H1 (cell line): ENCODE measurements around the gene IQGAP3. TPM values are rescaled to one million over a fixed set of nuclear protein-coding genes. Genes with fewer than 3 reads are reported as not detected.

ENCODE experiments used
- CTCF ChIA-PET: fragments of 300-600 bp; sonication (Branson Sonifier 250); formaldehyde crosslinking; loops from one replicate; lab custom pipeline; 2021; ENCODE audit not compliant: partially characterized antibody; lab: Charles Lee
- POLR2A ChIA-PET: fragments of 300-600 bp; sonication (Branson Sonifier 250); formaldehyde crosslinking; loops from one replicate; lab custom pipeline; 2021; ENCODE audit warnings: inconsistent platforms; ENCODE audit not compliant: partially characterized antibody; lab: Charles Lee
- DNase-seq, 2 experiments: peaks; one replicate each; pipeline versions ENCODE4 v3.0.0 to v3.0.0-alpha.2; 2010 to 2022; ENCODE audit warnings: low spot score in 2 of 2, low read depth in 1 of 2, mixed read lengths in 1 of 2
- FAIRE-seq: peaks from 2 replicates; lab custom pipeline; 2011; peaks lifted over from hg19 to GRCh38; lab: Jason Lieb, UNC
- H2AFZ ChIP-seq: 2 replicates; pipeline ENCODE4 v1.8.1; 2012; ENCODE audit warnings: low read length, inconsistent platforms
- H2AK5ac ChIP-seq: 2 replicates; pipeline ENCODE4 v1.6.1; 2013; ENCODE audit warnings: low read depth, low read length
- H2BK120ac ChIP-seq: replicated peaks from 2 replicates; pipeline ENCODE3; 2013; ENCODE audit warnings: low read depth, low read length, inconsistent platforms
- H2BK12ac ChIP-seq: 2 replicates; pipeline ENCODE4 v1.6.1; 2013; ENCODE audit warnings: low read depth, low read length
- H2BK15ac ChIP-seq: 2 replicates; pipeline ENCODE4 v1.6.1; 2013; ENCODE audit warnings: low read length
- H2BK20ac ChIP-seq: 2 replicates; pipeline ENCODE4 v1.6.1; 2013; ENCODE audit warnings: low read length
- H2BK5ac ChIP-seq: 2 replicates; pipeline ENCODE4 v1.6.1; 2013; ENCODE audit warnings: low read depth, low read length
- H3K14ac ChIP-seq: 2 replicates; pipeline ENCODE4 v1.6.1; 2013; ENCODE audit warnings: inconsistent platforms; ENCODE audit not compliant: insufficient read length
- H3K18ac ChIP-seq: 2 replicates; pipeline ENCODE4 v1.6.1; 2013; ENCODE audit warnings: low read length; ENCODE audit errors: extremely low read depth
- H3K23ac ChIP-seq: 2 replicates; pipeline ENCODE4 v1.6.1; 2013; ENCODE audit warnings: inconsistent platforms; ENCODE audit not compliant: insufficient read length
- H3K23me2 ChIP-seq: 2 replicates; pipeline ENCODE4 v1.6.1; 2013; ENCODE audit warnings: low read depth, low read length
- H3K27ac ChIP-seq: 2 replicates; pipeline ENCODE4 v1.6.1; 2011; ENCODE audit warnings: low read depth, low read length, inconsistent platforms
- H3K27me3 ChIP-seq, 4 experiments: replicated peaks in 1 of 4; 1 replicate in 1 of 4; 2 replicates in 3 of 4; pipeline versions ENCODE4 v1.6.1 to v1.8.1; 2011 to 2013; ENCODE audit warnings: low read length in 3 of 4, mild to moderate bottlenecking in 3 of 4, inconsistent platforms in 2 of 4, mixed read lengths in 2 of 4, moderate library complexity in 1 of 4; ENCODE audit not compliant: control insufficient read depth in 3 of 4, insufficient read depth in 3 of 4; ENCODE audit errors: extremely low read depth in 1 of 4
- H3K36me3 ChIP-seq, 4 experiments: 2 replicates each; pipeline versions ENCODE4 v1.6.1 to v1.8.1; 2011 to 2013; ENCODE audit warnings: mild to moderate bottlenecking in 4 of 4, low read length in 3 of 4, moderate library complexity in 2 of 4, control low read depth in 1 of 4, inconsistent platforms in 1 of 4; ENCODE audit not compliant: insufficient read depth in 4 of 4, control insufficient read depth in 2 of 4
- H3K4ac ChIP-seq: replicated peaks from 2 replicates; pipeline ENCODE3; 2013; ENCODE audit warnings: low read length, low read depth, mixed read lengths, inconsistent platforms; ENCODE audit not compliant: insufficient read length
- H3K4me1 ChIP-seq, 4 experiments: replicated peaks in 1 of 4; 1 replicate in 1 of 4; 2 replicates in 3 of 4; pipeline versions ENCODE4 v1.6.1 to v1.8.1; 2011 to 2013; ENCODE audit warnings: low read length in 3 of 4, inconsistent platforms in 2 of 4, mixed read lengths in 1 of 4; ENCODE audit not compliant: insufficient read depth in 4 of 4, control insufficient read depth in 3 of 4
- H3K4me2 ChIP-seq, 2 experiments: 2 replicates each; pipeline versions ENCODE4 v1.6.1 to v1.8.1; 2011 to 2013; ENCODE audit warnings: low read depth in 2 of 2, low read length in 2 of 2, control low read depth in 1 of 2, inconsistent platforms in 1 of 2, mild to moderate bottlenecking in 1 of 2; ENCODE audit not compliant: insufficient read depth in 1 of 2
- H3K4me3 ChIP-seq, 4 experiments: fragments of 200-600, 300-600 bp in 1 of 4; sonication (generic), shearing (Covaris generic), sonication (Bioruptor Twin) in 1 of 4; 2 replicates each; pipeline versions ENCODE4 v1.5.1 to v1.8.1; 2011 to 2016; ENCODE audit warnings: low read length in 4 of 4, low read depth in 3 of 4, control low read depth in 2 of 4, inconsistent platforms in 2 of 4, mild to moderate bottlenecking in 2 of 4, mixed read lengths in 1 of 4, moderate library complexity in 1 of 4; ENCODE audit not compliant: insufficient read depth in 2 of 4; ENCODE audit errors: extremely low read depth in 1 of 4
- H3K56ac ChIP-seq: replicated peaks from 2 replicates; pipeline ENCODE3; 2013; ENCODE audit warnings: low read depth, mild to moderate bottlenecking, mixed read lengths, low read length, inconsistent platforms; ENCODE audit not compliant: insufficient read length
- H3K79me1 ChIP-seq: 2 replicates; pipeline ENCODE4 v1.6.1; 2013; ENCODE audit warnings: low read depth, low read length, control low read depth
- H3K79me2 ChIP-seq, 2 experiments: 2 replicates each; pipeline versions ENCODE4 v1.6.1 to v1.8.1; 2012 to 2013; ENCODE audit warnings: low read length in 2 of 2, mild to moderate bottlenecking in 2 of 2, inconsistent platforms in 1 of 2; ENCODE audit not compliant: insufficient read depth in 2 of 2, control insufficient read depth in 1 of 2
- H3K9ac ChIP-seq, 4 experiments: replicated peaks in 1 of 4; 1 replicate in 1 of 4; 2 replicates in 3 of 4; pipeline versions ENCODE4 v1.6.1 to v1.8.1; 2011 to 2013; ENCODE audit warnings: low read depth in 3 of 4, low read length in 3 of 4, control low read depth in 2 of 4, mild to moderate bottlenecking in 2 of 4, moderate library complexity in 2 of 4, inconsistent platforms in 1 of 4; ENCODE audit errors: extremely low read depth in 1 of 4
- H3K9me3 ChIP-seq, 2 experiments: 2 replicates each; pipeline versions ENCODE4 v1.6.1 to v1.8.1; 2012 to 2013; ENCODE audit warnings: mild to moderate bottlenecking in 2 of 2, moderate library complexity in 2 of 2, control low read depth in 1 of 2, inconsistent platforms in 1 of 2, low read depth in 1 of 2, low read length in 1 of 2, mixed read lengths in 1 of 2; ENCODE audit not compliant: insufficient read depth in 2 of 2
- H4K20me1 ChIP-seq, 2 experiments: replicated peaks in 1 of 2; 2 replicates each; pipeline versions ENCODE3 to v1.8.1; 2011 to 2013; ENCODE audit warnings: inconsistent platforms in 2 of 2, low read length in 2 of 2, mild to moderate bottlenecking in 1 of 2; ENCODE audit not compliant: insufficient read depth in 2 of 2, control insufficient read depth in 1 of 2
- H4K5ac ChIP-seq: 2 replicates; pipeline ENCODE4 v1.6.1; 2013; ENCODE audit warnings: low read length, low read depth, mixed read lengths, inconsistent platforms; ENCODE audit not compliant: insufficient read length
- H4K8ac ChIP-seq: 2 replicates; pipeline ENCODE4 v1.8.0; 2013; ENCODE audit warnings: mild to moderate bottlenecking, moderate library complexity, low read length, inconsistent platforms; ENCODE audit not compliant: insufficient read depth; ENCODE audit errors: extremely low read depth
- H4K91ac ChIP-seq: replicated peaks from 2 replicates; pipeline ENCODE3; 2013; ENCODE audit warnings: low read length, mixed read lengths, inconsistent platforms; ENCODE audit not compliant: insufficient read length
- CHD1 ChIP-seq: IDR thresholded peaks from 2 replicates; pipeline ENCODE4 v1.6.1; 2012; ENCODE audit warnings: low read depth, low read length, improper control_type of control experiment
- CTBP2 ChIP-seq: IDR thresholded peaks from 2 replicates; pipeline ENCODE4 v1.7.0; 2011; ENCODE audit warnings: borderline replicate concordance, mild to moderate bottlenecking, moderate library complexity, mixed read lengths, low read length; ENCODE audit not compliant: insufficient read depth, insufficient read length
- EGR1 ChIP-seq: IDR thresholded peaks from 2 replicates; pipeline ENCODE4 v1.6.1; 2011; ENCODE audit warnings: low read depth, low read length, borderline replicate concordance
- RNF2 ChIP-seq: fragments of 200-900, 300-1000 bp; sonication (generic); IDR thresholded peaks from 2 replicates; pipeline ENCODE4 v1.7.1; 2016; ENCODE audit warnings: borderline replicate concordance, low read depth, mild to moderate bottlenecking, antibody characterized with exemption, low read length; ENCODE audit not compliant: poor library complexity, severe bottlenecking; ENCODE audit errors: missing control alignments
- SAP30 ChIP-seq: fragments of 300-600 bp; sonication (generic); IDR thresholded peaks from 2 replicates; pipeline ENCODE4 v1.7.1; 2012; ENCODE audit warnings: low read length, moderate library complexity, mild to moderate bottlenecking, inconsistent platforms; ENCODE audit not compliant: insufficient read depth, insufficient replicate concordance
- SP2 ChIP-seq: IDR thresholded peaks from 2 replicates; pipeline ENCODE4 v1.6.1; 2012; ENCODE audit warnings: mild to moderate bottlenecking, low read length, inconsistent platforms
- WGBS, 2 experiments: shearing (Covaris generic) in 1 of 2; methylation state at CpG; one replicate each; pipeline versions ENCODE4 v1.1.6 to v1.1.7; 2013 to 2015; ENCODE audit warnings: low lambda C conversion rate in 2 of 2, mixed read lengths in 2 of 2, inconsistent platforms in 1 of 2, low coverage in 1 of 2, missing lambda C conversion rate in 1 of 2; ENCODE audit not compliant: insufficient replicate concordance in 2 of 2, insufficient coverage in 1 of 2, insufficient read length in 1 of 2; ENCODE audit errors: extremely low coverage in 1 of 2, missing lambda C conversion rate in 1 of 2; 5-methylcytosine and 5-hydroxymethylcytosine counted together
- polyA plus RNA-seq, 7 experiments: library from polyadenylated mRNA; depleted of rRNA in 3 of 7; stranded (reverse) in 5 of 7; unstranded in 2 of 7; fragments of >200 nt in 5 of 7; fragments of 200-250 nt in 2 of 7; gene quantifications; 1 replicate in 5 of 7; 2 replicates in 1 of 7; 4 replicates in 1 of 7; pipeline versions ENCODE4 v1.2.1 to v1.2.3, GENCODE V29; 2011 to 2013; ENCODE audit warnings: missing spikeins in 2 of 7, mixed read lengths in 2 of 7
- total RNA-seq: library from RNA; stranded (reverse); fragmentation: NEBNext Ultra II Directional; extraction: Animal tissue kit (Norgen Biotek cat#: 25700); gene quantifications from 2 replicates; pipeline ENCODE4 v1.2.1, GENCODE V29; 2021

IQGAP3 gene
- total and polyA plus RNA-seq, 2 of the 8 experiments (the other 6 are each of a cell fraction or from before 2014, with no cell fraction given) = 14.6 to 22.3 TPM

DNA sequence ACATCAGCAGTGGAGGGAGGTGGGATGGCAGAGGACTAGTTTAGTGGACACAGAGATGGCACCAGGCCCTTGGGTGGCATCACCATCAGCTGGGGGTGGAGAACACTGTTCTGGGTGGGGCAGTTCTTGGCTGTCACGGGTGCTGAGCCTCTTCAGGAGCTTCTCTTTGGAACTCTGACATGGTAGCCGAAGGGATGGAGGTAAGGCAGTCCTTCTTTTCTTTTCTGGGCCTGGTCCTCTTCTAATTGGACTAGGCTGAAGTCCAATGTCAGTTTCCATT, 63.5 kb downstream of the IQGAP3 start:
- WGBS, 2 experiments = 86% methylated on average over 2 of the region's 2 CpGs; no CpG with 5 or more reads in 1 of the 2 experiments
- no peak overlapping the region for H3K4me2 ChIP-seq
- ChIA-PET CTCF (interaction anchor here (0.5 to 3.9 kb wide), 12 partner anchors 8 to 68 kb away, joined by 3 to 20 read pairs (median 4); no protein-coding TSS in a partner anchor), POLR2A (interaction anchor here (1.3 to 1.9 kb wide), 3 partner anchors 9 to 20 kb away, joined by 4 to 10 read pairs (median 5); no protein-coding TSS in a partner anchor)
- FAIRE-seq (no peak), DNase-seq (no peak)
- no peaks in the 10 kb centered on the region for H3K79me2 ChIP-seq
- H3K14ac ChIP-seq = no peak overlapping the region
- H4K8ac ChIP-seq = no peak overlapping the region
- peaks cover 3% of the 10 kb centered on the region; the same call in 1 of the 2 replicates for H3K23me2 ChIP-seq
- no peaks in the 10 kb centered on the region for H4K20me1 ChIP-seq
- TF ChIP-seq EGR1 (no peak), CTBP2 (no peak), RNF2 (no peak), SAP30 (no peak), SP2 (no peak), CHD1 (no peak)
- H2BK120ac ChIP-seq = no peak overlapping the region
- H3K56ac ChIP-seq = no peak overlapping the region
- no peak overlapping the region for H2BK5ac ChIP-seq
- no peak overlapping the region for H3K4ac ChIP-seq
- no peak overlapping the region for H2BK12ac ChIP-seq
- no peak overlapping the region for H3K23ac ChIP-seq
- no peak overlapping the region for H4K5ac ChIP-seq
- H3K9ac ChIP-seq = no peak overlapping the region
- no peaks in the 10 kb centered on the region for H3K79me1 ChIP-seq
- H3K18ac ChIP-seq = no peak overlapping the region
- H3K27ac ChIP-seq = no peak overlapping the region
- no peak overlapping the region for H2AFZ ChIP-seq
- H2BK15ac ChIP-seq = no peak overlapping the region
- H3K4me1 ChIP-seq = peaks cover 8 to 24% (median 13%) of the 10 kb centered on the region in 4 experiments
- H3K27me3 ChIP-seq = no peaks in the 10 kb centered on the region
- H2AK5ac ChIP-seq = no peak overlapping the region
- H3K36me3 ChIP-seq = no peaks in the 10 kb centered on the region
- H2BK20ac ChIP-seq = no peak overlapping the region
- H3K4me3 ChIP-seq = no peak overlapping the region
- H3K9me3 ChIP-seq = no peaks in the 10 kb centered on the region; a peak in 1 of 4 replicates
- H4K91ac ChIP-seq = no peak overlapping the region
